Subcutaneous abdominal adipose tissue (tissue), 5 donors: Measurements from ENCODE around the gene CSTA.
A peak's percentile ranks its signal among the peaks of the same experiment; 100 is the strongest.

Source experiments
- H3K27ac ChIP-seq: one replicate; pipeline ENCODE4 v1.7.0; 2013; ENCODE audit warnings: low read depth, mild to moderate bottlenecking, inconsistent platforms, low read length, moderate library complexity
- H3K27me3 ChIP-seq, 5 donors: one replicate each; pipeline ENCODE4 v1.7.0; 2013; ENCODE audit warnings: low read length in 5 of 5, inconsistent platforms in 1 of 5; ENCODE audit not compliant: control insufficient read depth in 5 of 5, insufficient read depth in 4 of 5
- H3K36me3 ChIP-seq, 5 donors: one replicate each; pipeline ENCODE4 v1.7.0; 2013; ENCODE audit warnings: low read length in 5 of 5; ENCODE audit not compliant: control insufficient read depth in 5 of 5, insufficient read depth in 5 of 5
- H3K4me1 ChIP-seq, 5 donors: one replicate each; pipeline ENCODE4 v1.7.0; 2013; ENCODE audit warnings: low read length in 5 of 5, mild to moderate bottlenecking in 3 of 5, moderate library complexity in 1 of 5; ENCODE audit not compliant: control insufficient read depth in 5 of 5, insufficient read depth in 5 of 5
- H3K4me3 ChIP-seq, 5 donors: one replicate each; pipeline ENCODE4 v1.7.0; 2013; ENCODE audit warnings: low read length in 5 of 5, low read depth in 1 of 5
- H3K9ac ChIP-seq, 5 donors: one replicate each; pipeline ENCODE4 v1.7.0; 2013; ENCODE audit warnings: low read length in 5 of 5, mild to moderate bottlenecking in 4 of 5, moderate library complexity in 3 of 5
- H3K9me3 ChIP-seq, 5 donors: one replicate each; pipeline ENCODE4 v1.7.0; 2013; ENCODE audit warnings: low read length in 5 of 5; ENCODE audit not compliant: control insufficient read depth in 5 of 5
- donor health status: healthy.
- donor health status: healthy.
- donor health status: healthy.
- donor health status: healthy.
- donor health status: healthy.

CSTA gene, protein sequence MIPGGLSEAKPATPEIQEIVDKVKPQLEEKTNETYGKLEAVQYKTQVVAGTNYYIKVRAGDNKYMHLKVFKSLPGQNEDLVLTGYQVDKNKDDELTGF

DNA sequence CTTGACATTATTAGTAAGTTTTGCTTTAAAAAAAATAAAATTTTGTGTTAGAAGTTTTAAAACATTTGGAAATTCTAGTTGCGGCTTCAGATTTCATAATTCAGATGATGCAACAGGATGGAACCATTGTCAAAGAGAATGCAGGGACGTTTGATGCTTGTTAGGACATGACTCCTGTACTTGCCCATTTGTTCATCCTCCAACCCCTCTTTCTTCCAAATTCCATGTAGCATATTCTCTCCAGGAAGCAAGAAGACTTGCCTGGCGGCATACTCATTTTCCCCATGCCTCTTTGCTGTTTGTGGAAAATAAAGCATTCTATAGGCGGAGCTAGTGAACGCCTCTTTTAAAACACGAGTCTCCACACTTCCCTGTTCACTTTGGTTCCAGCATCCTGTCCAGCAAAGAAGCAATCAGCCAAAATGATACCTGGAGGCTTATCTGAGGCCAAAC is at the start of gene CSTA:
CSTA (plus strand) TSS at position 378 of the 453 bp plus-strand sequence; CDS start at position 423, 45 bp downstream.
- H3K4me1 ChIP-seq = peaks cover 0 to 21% (median 5%) of the 10 kb centered on the region in 5 donors
- peak within 1 kb of the TSS; percentile 39 to 72 (median 63) for H3K4me3 ChIP-seq
- H3K9me3 ChIP-seq = peaks cover 0 to 5% (median 0%) of the 10 kb centered on the region in 5 donors
- H3K36me3 ChIP-seq = no peaks in the 10 kb centered on the region
- no peak within 1 kb of the TSS for H3K27ac ChIP-seq
- H3K9ac ChIP-seq = peak within 1 kb of the TSS in 1 of 5 donors; percentile 54
- no peaks in the 10 kb centered on the region for H3K27me3 ChIP-seq

DNA sequence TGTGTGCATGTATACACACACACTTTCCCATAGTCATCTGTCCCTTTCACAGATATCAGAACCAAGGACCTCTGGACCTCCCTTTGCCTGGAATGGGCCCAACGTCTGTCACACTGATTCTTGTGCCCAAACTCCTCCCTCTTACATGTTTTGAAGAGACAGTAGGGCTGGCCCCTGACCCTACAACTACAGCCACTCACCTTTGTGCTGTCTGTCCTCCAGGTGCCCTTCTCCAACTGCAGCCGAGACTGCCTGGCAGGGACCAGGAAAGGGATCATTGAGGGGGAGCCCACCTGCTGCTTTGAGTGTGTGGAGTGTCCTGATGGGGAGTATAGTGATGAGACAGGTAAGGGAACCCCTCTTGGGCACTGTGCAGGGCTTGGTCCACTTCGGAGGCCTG is 43.2 kb upstream of the CSTA start:
- Histone ChIP-seq H3K4me3 (no peak overlapping the region), H3K9me3 (no peaks in the 10 kb centered on the region), H3K36me3 (no peaks in the 10 kb centered on the region), H3K9ac (no peak overlapping the region), H3K27me3 (peaks cover 0 to 2% (median 0%) of the 10 kb centered on the region in 5 donors), H3K4me1 (no peaks in the 10 kb centered on the region), H3K27ac (no peak overlapping the region)

DNA sequence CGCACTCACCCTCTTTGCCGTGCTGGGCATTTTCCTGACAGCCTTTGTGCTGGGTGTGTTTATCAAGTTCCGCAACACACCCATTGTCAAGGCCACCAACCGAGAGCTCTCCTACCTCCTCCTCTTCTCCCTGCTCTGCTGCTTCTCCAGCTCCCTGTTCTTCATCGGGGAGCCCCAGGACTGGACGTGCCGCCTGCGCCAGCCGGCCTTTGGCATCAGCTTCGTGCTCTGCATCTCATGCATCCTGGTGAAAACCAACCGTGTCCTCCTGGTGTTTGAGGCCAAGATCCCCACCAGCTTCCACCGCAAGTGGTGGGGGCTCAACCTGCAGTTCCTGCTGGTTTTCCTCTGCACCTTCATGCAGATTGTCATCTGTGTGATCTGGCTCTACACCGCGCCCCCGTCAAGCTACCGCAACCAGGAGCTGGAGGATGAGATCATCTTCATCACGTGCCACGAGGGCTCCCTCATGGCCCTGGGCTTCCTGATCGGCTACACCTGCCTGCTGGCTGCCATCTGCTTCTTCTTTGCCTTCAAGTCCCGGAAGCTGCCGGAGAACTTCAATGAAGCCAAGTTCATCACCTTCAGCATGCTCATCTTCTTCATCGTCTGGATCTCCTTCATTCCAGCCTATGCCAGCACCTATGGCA is 41.1 kb upstream of the CSTA start:
- Histone ChIP-seq H3K4me1 (no peaks in the 10 kb centered on the region), H3K9me3 (no peaks in the 10 kb centered on the region), H3K27ac (no peak overlapping the region)

DNA sequence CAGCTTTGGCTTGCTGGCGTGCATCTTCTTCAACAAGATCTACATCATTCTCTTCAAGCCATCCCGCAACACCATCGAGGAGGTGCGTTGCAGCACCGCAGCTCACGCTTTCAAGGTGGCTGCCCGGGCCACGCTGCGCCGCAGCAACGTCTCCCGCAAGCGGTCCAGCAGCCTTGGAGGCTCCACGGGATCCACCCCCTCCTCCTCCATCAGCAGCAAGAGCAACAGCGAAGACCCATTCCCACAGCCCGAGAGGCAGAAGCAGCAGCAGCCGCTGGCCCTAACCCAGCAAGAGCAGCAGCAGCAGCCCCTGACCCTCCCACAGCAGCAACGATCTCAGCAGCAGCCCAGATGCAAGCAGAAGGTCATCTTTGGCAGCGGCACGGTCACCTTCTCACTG is 40.6 kb upstream of the CSTA start:
- Histone ChIP-seq H3K36me3 (no peaks in the 10 kb centered on the region), H3K4me3 (no peak overlapping the region), H3K9me3 (no peaks in the 10 kb centered on the region), H3K9ac (no peak overlapping the region), H3K27me3 (no peaks in the 10 kb centered on the region), H3K27ac (no peak overlapping the region), H3K4me1 (peaks cover 0 to 5% (median 0%) of the 10 kb centered on the region in 5 donors)

More for the DNA sequence above, 41.1 kb upstream of the CSTA start:
- H3K9ac ChIP-seq = no peak overlapping the region
- H3K27me3 ChIP-seq = no peaks in the 10 kb centered on the region
- no peaks in the 10 kb centered on the region for H3K36me3 ChIP-seq
- no peak overlapping the region for H3K4me3 ChIP-seq

DNA sequence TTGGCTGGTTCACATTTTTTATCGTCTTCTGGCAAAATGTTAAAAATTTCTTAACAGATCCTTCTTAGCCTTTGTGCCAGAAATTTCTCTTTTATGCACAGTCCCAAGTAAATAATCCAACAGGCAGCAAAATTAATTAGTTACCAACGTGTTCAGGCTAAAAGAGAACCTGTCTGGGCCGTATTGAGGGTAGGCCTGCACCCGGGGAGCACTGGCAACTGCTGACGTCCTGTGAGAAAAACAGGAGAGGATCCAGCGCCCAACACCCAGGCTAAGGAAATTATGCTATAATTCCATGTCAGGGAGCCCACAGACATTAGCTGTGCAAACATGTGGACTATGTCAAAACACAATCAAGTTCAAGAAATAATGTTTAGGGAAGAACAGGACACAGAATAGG is 30.7 kb upstream of the CSTA start:
- H3K27ac ChIP-seq = peak overlapping the region; percentile 89
- no peaks in the 10 kb centered on the region for H3K9me3 ChIP-seq
- no peaks in the 10 kb centered on the region for H3K36me3 ChIP-seq
- peak overlapping the region in 1 of 5 donors; percentile 15 for H3K9ac ChIP-seq
- no peaks in the 10 kb centered on the region for H3K27me3 ChIP-seq
- H3K4me1 ChIP-seq = peaks cover 5 to 38% (median 21%) of the 10 kb centered on the region in 5 donors
- no peak overlapping the region for H3K4me3 ChIP-seq

DNA sequence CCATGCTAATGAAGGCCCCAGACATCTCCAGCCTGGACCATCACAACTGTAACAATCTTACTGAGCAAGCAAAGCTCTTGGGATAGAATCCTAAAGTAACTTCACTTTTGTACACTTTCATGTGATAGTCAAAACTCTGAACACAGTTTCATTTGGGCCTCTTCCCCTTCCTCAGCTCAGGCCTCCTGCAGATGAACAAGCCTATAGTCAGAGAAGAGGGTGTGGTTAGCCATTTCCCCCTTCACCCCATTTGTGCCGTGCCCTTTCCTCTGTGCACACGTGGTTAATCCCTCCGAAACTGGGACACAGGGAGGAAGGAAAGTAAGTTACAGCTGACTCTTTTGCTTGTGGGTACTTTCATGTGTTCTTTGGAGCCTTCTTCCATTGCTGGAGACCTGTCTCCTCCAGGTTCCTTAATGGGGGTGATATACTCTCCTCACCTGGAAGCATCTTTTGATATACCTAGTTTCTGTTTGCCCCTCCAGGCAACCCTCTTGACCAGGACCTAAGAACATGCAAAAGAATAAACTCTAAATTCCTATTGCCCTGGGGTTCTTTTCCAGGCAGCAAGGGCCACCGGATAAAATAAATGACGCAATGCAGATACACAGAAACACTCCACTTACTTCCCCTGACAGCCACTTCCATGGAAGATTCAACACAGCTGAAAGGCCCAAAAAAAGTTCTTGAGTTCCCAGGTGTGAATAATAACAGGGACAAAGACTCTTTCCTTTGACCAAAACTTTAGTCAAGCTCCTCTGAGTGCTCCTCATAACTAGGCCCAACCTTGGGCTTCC is 29.6 kb upstream of the CSTA start:
- Histone ChIP-seq H3K27me3 (no peaks in the 10 kb centered on the region), H3K27ac (peak overlapping the region; percentile 89), H3K9me3 (peaks cover 0 to 3% (median 0%) of the 10 kb centered on the region in 5 donors), H3K9ac (no peak overlapping the region), H3K36me3 (no peaks in the 10 kb centered on the region), H3K4me3 (peak overlapping the region in 1 of 5 donors; percentile 17), H3K4me1 (peaks cover 5 to 33% (median 21%) of the 10 kb centered on the region in 5 donors)

DNA sequence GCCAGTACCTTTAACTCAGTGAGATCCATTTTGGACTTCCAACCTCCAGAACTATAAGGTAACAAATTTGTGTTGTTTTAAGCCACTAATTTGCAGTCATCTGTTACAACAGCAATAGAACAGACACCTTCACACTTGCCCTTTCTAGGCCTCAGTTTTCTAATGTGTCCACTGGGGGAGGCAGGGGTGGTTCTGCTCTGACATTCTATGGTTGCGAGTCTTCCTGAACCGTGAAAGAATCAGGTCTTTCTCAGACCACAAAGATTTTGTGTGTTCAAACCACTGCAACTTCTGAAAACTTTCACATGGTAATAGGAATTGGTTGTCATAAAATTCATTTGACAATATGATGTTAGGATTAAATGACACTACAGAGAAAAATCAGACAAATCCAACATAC is 26.8 kb upstream of the CSTA start:
- H3K9ac ChIP-seq = no peak overlapping the region
- no peak overlapping the region for H3K4me3 ChIP-seq
- H3K27ac ChIP-seq = no peak overlapping the region
- H3K27me3 ChIP-seq = no peaks in the 10 kb centered on the region
- H3K4me1 ChIP-seq = peaks cover 5 to 33% (median 21%) of the 10 kb centered on the region in 5 donors
- H3K9me3 ChIP-seq = peaks cover 0 to 3% (median 0%) of the 10 kb centered on the region in 5 donors
- no peaks in the 10 kb centered on the region for H3K36me3 ChIP-seq

DNA sequence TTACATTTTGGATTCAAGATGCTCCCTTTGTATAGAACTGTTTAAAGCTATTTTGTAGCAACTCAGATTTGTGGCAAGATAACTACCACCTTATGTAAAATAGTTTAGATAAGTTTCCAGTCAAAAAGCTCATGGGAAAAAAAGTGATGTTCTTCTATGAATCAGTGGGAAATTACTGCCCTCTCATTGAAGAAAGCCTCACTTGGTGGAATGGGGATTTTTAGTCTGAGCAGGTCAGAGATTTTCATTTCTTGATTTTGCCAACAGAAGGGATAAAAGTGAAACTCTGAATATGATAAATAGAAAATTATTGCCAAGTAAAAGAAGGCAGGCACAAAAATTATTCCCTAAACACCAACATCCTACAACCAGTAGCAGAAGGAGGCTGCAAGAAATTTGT is 25.8 kb upstream of the CSTA start:
- Histone ChIP-seq H3K4me3 (no peak overlapping the region), H3K9me3 (peaks cover 0 to 3% (median 0%) of the 10 kb centered on the region in 5 donors), H3K9ac (no peak overlapping the region), H3K36me3 (no peaks in the 10 kb centered on the region), H3K4me1 (peaks cover 5 to 26% (median 19%) of the 10 kb centered on the region in 5 donors), H3K27ac (no peak overlapping the region), H3K27me3 (no peaks in the 10 kb centered on the region)

DNA sequence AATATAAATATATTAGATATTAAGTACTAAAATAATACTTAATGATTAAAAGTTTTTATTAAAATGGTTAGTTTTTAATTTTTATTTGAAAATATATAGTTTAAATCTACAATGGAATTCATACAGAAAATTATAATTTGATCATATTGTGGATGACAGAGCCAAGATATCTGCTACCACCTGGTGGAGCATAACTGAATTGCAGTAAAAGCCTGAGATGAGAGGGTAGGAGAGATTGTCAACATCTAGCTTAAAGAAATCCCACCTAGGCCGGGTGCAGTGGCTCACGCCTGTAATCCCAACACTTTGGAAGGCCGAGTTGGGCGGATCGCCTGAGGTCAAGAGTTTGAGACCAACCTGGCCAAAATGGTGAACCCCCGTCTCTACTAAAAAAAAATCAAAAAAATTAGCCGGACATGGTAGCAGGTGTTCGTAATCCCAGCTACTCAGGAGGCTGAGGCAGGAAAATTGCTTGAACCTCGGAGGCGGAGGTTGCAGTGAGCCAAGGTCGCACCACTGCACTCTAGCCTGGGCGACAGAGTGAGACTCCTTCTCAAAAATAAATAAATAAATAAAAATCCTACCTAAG is 25.1 kb upstream of the CSTA start:
- no peak overlapping the region for H3K9ac ChIP-seq
- no peak overlapping the region for H3K4me3 ChIP-seq
- H3K4me1 ChIP-seq = peaks cover 2 to 18% (median 11%) of the 10 kb centered on the region in 5 donors
- no peaks in the 10 kb centered on the region for H3K27me3 ChIP-seq
- H3K9me3 ChIP-seq = peaks cover 0 to 3% (median 0%) of the 10 kb centered on the region in 5 donors
- no peaks in the 10 kb centered on the region for H3K36me3 ChIP-seq
- no peak overlapping the region for H3K27ac ChIP-seq
